ENCODE data around the gene CDYL. TPM values are rescaled to one million over a fixed set of nuclear protein-coding genes. Genes with fewer than 3 reads are reported as not detected.
A peak's percentile ranks its signal among the peaks of the same experiment; 100 is the strongest.

Gene CDYL
- total and polyA plus RNA-seq, 2 of the 4 experiments (the other 2 are of a cell fraction): 14.2 to 92.1 TPM

- Histone ChIP-seq H4K91ac (ENCODE audit: insufficient read depth, low read depth, low read length) (peak overlapping the region; percentile 7; the same call in 1 of the 2 replicates), H3K4me3 (ENCODE audit: insufficient read depth, low read depth, low read length) (no peak overlapping the region), H4K20me1 (ENCODE audit: insufficient read depth, low read length) (peaks cover 21% of the 10 kb centered on the region), H2BK120ac (ENCODE audit: low read depth, low read length) (no peak overlapping the region), H4K5ac (ENCODE audit: low read depth, low read length) (no peak overlapping the region), H3K23ac (ENCODE audit: low read depth, low read length) (no peak overlapping the region), H3K4me2 (ENCODE audit: low read depth, low read length) (no peak overlapping the region), H2BK5ac (ENCODE audit: low read depth, low read length, poor library complexity, severe bottlenecking) (no peak overlapping the region), H2AK9ac (replicated peaks; ENCODE audit: low read depth, low read length, poor library complexity) (no peak overlapping the region), H2BK20ac (ENCODE audit: low read depth, low read length) (no peak overlapping the region), H3K27me3 (ENCODE audit: control insufficient read depth, insufficient read depth, low read length) (no peaks in the 10 kb centered on the region), H2AFZ (replicated peaks; ENCODE audit: low read length, poor library complexity) (no peak overlapping the region), H3K18ac (ENCODE audit: low read depth, low read length) (no peak overlapping the region), H3K9ac (ENCODE audit: low read depth, low read length) (no peak overlapping the region), H3K4me1 (ENCODE audit: control insufficient read depth, insufficient read depth, low read length) (peaks cover 18% of the 10 kb centered on the region), H3K9me3 (ENCODE audit: control insufficient read depth, insufficient read depth, low read length) (no peaks in the 10 kb centered on the region), H3K27ac (ENCODE audit: insufficient read depth, low read length) (no peak overlapping the region), H2AK5ac (ENCODE audit: low read depth, low read length) (peak overlapping the region; percentile 46; the same call in 1 of the 2 replicates), H4K8ac (ENCODE audit: low read depth in 2 of 2, low read length in 2 of 2) (no peak overlapping the region; a peak in 1 of 4 replicates), H3K56ac (ENCODE audit: extremely low read depth, insufficient read depth, low read length) (no peak overlapping the region), H2BK15ac (ENCODE audit: low read depth, low read length) (no peak overlapping the region), H3K36me3 (ENCODE audit: control insufficient read depth, insufficient read depth, low read length) (peaks cover 27% of the 10 kb centered on the region), H3K14ac (replicated peaks; ENCODE audit: low read depth, low read length) (no peak overlapping the region), H3K79me1 (ENCODE audit: low read depth in 1 of 2, low read length in 2 of 2) (peaks cover 12 to 38% of the 10 kb centered on the region in 2 experiments; a peak in 3 of 4 replicates), H3K4ac (ENCODE audit: low read depth, low read length) (no peak overlapping the region), H3K9me1 (ENCODE audit: insufficient read depth, low read length) (peaks cover 25% of the 10 kb centered on the region)
- ATAC-seq (ENCODE audit: low read depth) (no peak), DNase-seq (no peak)
- BruUV-seq (replicated peaks): no TSS peak
- 100% methylated on average over 5 of the region's 8 CpGs; no CpG with 5 or more reads in 1 of the 2 experiments for WGBS, 2 experiments (ENCODE audit: extremely low coverage in 2 of 2, insufficient read length in 1 of 2)
- POLR2A ChIA-PET (ENCODE audit: unreplicated experiment): no interaction called here
- CTCF ChIA-PET: interaction anchor here (0.6 kb wide), 1 partner anchor 95 kb away, joined by 6 read pairs; no protein-coding TSS in a partner anchor
- TF ChIP-seq SMC3 (IDR thresholded peaks at IDR 0.05; ENCODE audit: low read depth, low read length) (no peak), MXI1 (IDR thresholded peaks at IDR 0.05; ENCODE audit: borderline replicate concordance, low read depth, low read length) (no peak), MAFK (IDR thresholded peaks at IDR 0.05; ENCODE audit: low read depth, low read length) (no peak), RCOR1 (IDR thresholded peaks at IDR 0.05; ENCODE audit: insufficient replicate concordance, low read length) (no peak), POLR2A (IDR thresholded peaks at IDR 0.05; ENCODE audit: low read depth, low read length) (no peak), CTCF (conservative IDR thresholded peaks at IDR 0.05; ENCODE audit: low read depth, low read length) (no peak), RAD21 (IDR thresholded peaks at IDR 0.05; ENCODE audit: low read length) (no peak), CEBPB (IDR thresholded peaks at IDR 0.05; ENCODE audit: low read depth, low read length) (no peak), CHD1 (IDR thresholded peaks at IDR 0.05; ENCODE audit: low read depth, low read length) (no peak), RFX5 (IDR thresholded peaks at IDR 0.05; ENCODE audit: low read depth, low read length) (no peak), NFE2L2 (IDR thresholded peaks at IDR 0.05; ENCODE audit: low read depth, low read length) (no peak), FOS (IDR thresholded peaks at IDR 0.05; ENCODE audit: low read depth, low read length) (no peak), MAZ (IDR thresholded peaks at IDR 0.05; ENCODE audit: borderline replicate concordance, low read depth, low read length) (no peak), USF2 (IDR thresholded peaks at IDR 0.05; ENCODE audit: low read depth, low read length) (no peak), BHLHE40 (IDR thresholded peaks at IDR 0.05; ENCODE audit: low read depth, low read length) (no peak), ELK1 (IDR thresholded peaks at IDR 0.05; ENCODE audit: borderline replicate concordance, low read depth, low read length) (no peak)
- dilution Hi-C loops (cut with HindIII; ENCODE audit: low sequenced_read_pairs, unreplicated experiment): no loop called here
- in situ Hi-C loops (cut with MboI; ENCODE audit: low sequenced_read_pairs): no loop called here
- intact Hi-C loops (cut with micrococcal nuclease): loop anchor here (5.0 to 10.0 kb wide), 2 partner anchors 170 to 587 kb away; no protein-coding TSS in a partner anchor
Measured at GRCh38 chr6:4944325-4944724, 168.1 kb downstream of the CDYL start.

Data from IMR-90 (cell line).